Liver (tissue), 9 donors: Measurements from ENCODE around the gene MRPL51. TPM values are rescaled to one million over a fixed set of nuclear protein-coding genes. Genes with fewer than 3 reads are reported as not detected.

Source experiments
- DNase-seq: peaks from one replicate; pipeline ENCODE4 v3.0.0-alpha.2; 2017; ENCODE audit warnings: low spot score
- H3K27ac ChIP-seq, 2 donors: one replicate each; pipeline ENCODE4 v1.7.0; 2013; ENCODE audit warnings: inconsistent platforms in 2 of 2, low read length in 2 of 2, control low read depth in 1 of 2, low read depth in 1 of 2, mild to moderate bottlenecking in 1 of 2
- H3K27me3 ChIP-seq, 4 donors: one replicate each; pipeline versions ENCODE4 v1.6.1 to v1.7.0; 2013; ENCODE audit warnings: low read length in 3 of 4, inconsistent platforms in 1 of 4, mild to moderate bottlenecking in 1 of 4, moderate library complexity in 1 of 4; ENCODE audit not compliant: control insufficient read depth in 4 of 4, insufficient read depth in 4 of 4
- H3K36me3 ChIP-seq, 4 donors: one replicate each; pipeline versions ENCODE4 v1.6.1 to v1.7.0; 2013; ENCODE audit warnings: low read length in 3 of 4, mild to moderate bottlenecking in 3 of 4, low read depth in 1 of 4, moderate library complexity in 1 of 4; ENCODE audit not compliant: control insufficient read depth in 4 of 4, insufficient read depth in 3 of 4
- H3K4me1 ChIP-seq, 4 donors: one replicate each; pipeline versions ENCODE4 v1.6.1 to v1.7.0; 2013; ENCODE audit warnings: low read length in 3 of 4, mild to moderate bottlenecking in 3 of 4, moderate library complexity in 1 of 4; ENCODE audit not compliant: control insufficient read depth in 4 of 4, insufficient read depth in 4 of 4
- H3K4me3 ChIP-seq, 3 donors: one replicate each; pipeline versions ENCODE4 v1.6.1 to v1.7.0; 2013; ENCODE audit warnings: low read length in 3 of 3, control low read depth in 1 of 3, low read depth in 1 of 3, mild to moderate bottlenecking in 1 of 3
- H3K9ac ChIP-seq, 2 donors: one replicate each; pipeline ENCODE4 v1.7.0; 2013; ENCODE audit warnings: low read length in 2 of 2, mild to moderate bottlenecking in 2 of 2, moderate library complexity in 2 of 2, control low read depth in 1 of 2, low read depth in 1 of 2
- H3K9me3 ChIP-seq, 4 donors: one replicate each; pipeline versions ENCODE4 v1.6.1 to v1.7.0; 2013; ENCODE audit warnings: low read length in 3 of 4; ENCODE audit not compliant: control insufficient read depth in 4 of 4
- CTCF ChIP-seq: fragments of 150-350 bp; IDR thresholded peaks from 2 replicates; pipeline ENCODE4 v1.5.1; 2017; ENCODE audit warnings: improper control_type of control experiment, low read depth, low read length; ENCODE audit not compliant: missing input control
- EGR1 ChIP-seq, 2 donors: IDR thresholded peaks; 2 replicates each; pipeline ENCODE4 v1.6.1; 2016 to 2018; ENCODE audit warnings: antibody characterized with exemption in 2 of 2, low read depth in 2 of 2
- FOXA1 ChIP-seq: IDR thresholded peaks from 2 replicates; pipeline ENCODE4 v1.6.1; 2016; ENCODE audit warnings: antibody characterized with exemption
- FOXA2 ChIP-seq: IDR thresholded peaks from 2 replicates; pipeline ENCODE4 v1.6.1; 2016; ENCODE audit warnings: antibody characterized with exemption
- GABPA ChIP-seq, 2 donors: IDR thresholded peaks in 1 of 2; conservative IDR thresholded peaks in 1 of 2; 2 replicates each; pipeline ENCODE4 v1.6.1; 2016; ENCODE audit warnings: antibody characterized with exemption in 2 of 2, mild to moderate bottlenecking in 1 of 2, moderate library complexity in 1 of 2
- HNF4A ChIP-seq, 2 donors: conservative IDR thresholded peaks; 2 replicates each; pipeline ENCODE4 v1.6.1; 2016; ENCODE audit warnings: antibody characterized with exemption in 2 of 2, mild to moderate bottlenecking in 2 of 2
- HNF4G ChIP-seq: IDR thresholded peaks from 2 replicates; pipeline ENCODE4 v1.6.1; 2016; ENCODE audit warnings: antibody characterized with exemption
- JUND ChIP-seq, 2 donors: IDR thresholded peaks; 2 replicates each; pipeline ENCODE4 v1.6.1; 2016; ENCODE audit warnings: antibody characterized with exemption in 2 of 2
- MAX ChIP-seq: IDR thresholded peaks from 2 replicates; pipeline ENCODE4 v1.6.1; 2016; ENCODE audit warnings: antibody characterized with exemption
- NR2F2 ChIP-seq: IDR thresholded peaks from 2 replicates; pipeline ENCODE4 v1.6.1; 2016; ENCODE audit warnings: antibody characterized with exemption
- RAD21 ChIP-seq, 2 donors: IDR thresholded peaks; 2 replicates each; pipeline ENCODE4 v1.6.1; 2016; ENCODE audit warnings: antibody characterized with exemption in 2 of 2, mild to moderate bottlenecking in 2 of 2
- RXRA ChIP-seq, 2 donors: IDR thresholded peaks; 2 replicates each; pipeline ENCODE4 v1.6.1; 2017 to 2018; ENCODE audit warnings: antibody characterized with exemption in 2 of 2, mild to moderate bottlenecking in 1 of 2
- SP1 ChIP-seq: IDR thresholded peaks from 2 replicates; pipeline ENCODE4 v1.6.1; 2018; ENCODE audit warnings: antibody characterized with exemption, mild to moderate bottlenecking
- TAF1 ChIP-seq: conservative IDR thresholded peaks from 2 replicates; pipeline ENCODE4 v1.6.1; 2016; ENCODE audit warnings: antibody characterized with exemption, mild to moderate bottlenecking
- YY1 ChIP-seq: IDR thresholded peaks from 2 replicates; pipeline ENCODE4 v1.6.1; 2016; ENCODE audit warnings: antibody characterized with exemption, mild to moderate bottlenecking
- ZBTB33 ChIP-seq: IDR thresholded peaks from 2 replicates; pipeline ENCODE4 v1.6.1; 2016; ENCODE audit warnings: antibody characterized with exemption
- WGBS: extraction: QIAGEN DNeasy Blood & Tissue Kit; methylation state at CpG from one replicate; pipeline ENCODE4 v1.1.7; 2013; 5-methylcytosine and 5-hydroxymethylcytosine counted together
- polyA plus RNA-seq, 2 donors: library from polyadenylated mRNA; stranded (reverse) in 1 of 2; unstranded in 1 of 2; fragments of 200-250 nt in 1 of 2; fragments of >200 nt in 1 of 2; fragmentation: Nextera tagmentation in 1 of 2; extraction: Ambion mirVana in 1 of 2; gene quantifications; one replicate each; pipeline versions ENCODE4 v1.2.1 to v1.2.3, GENCODE V29; 2013 to 2015
- total RNA-seq, 2 donors: library from RNA; depleted of rRNA; stranded (reverse); fragments of >200 nt; gene quantifications; one replicate each; pipeline ENCODE4 v1.2.3, GENCODE V29; 2014
- TF ChIP-seq, protein P1 (sequence below): IDR thresholded peaks from 2 replicates; pipeline ENCODE4 v1.6.1; 2016; ENCODE audit warnings: antibody characterized with exemption, mild to moderate bottlenecking
- TF ChIP-seq, protein P2 (sequence below): IDR thresholded peaks from 2 replicates; pipeline ENCODE4 v1.6.1; 2016; ENCODE audit warnings: antibody characterized with exemption
- donor health status: healthy.
- donor health status: healthy.
- donor health status: healthy.
- donor health status: healthy.
- donor health status: healthy.

The MRPL51 gene
- total and polyA plus RNA-seq, 4 donors: 37.6 to 163 (median 48.0) TPM

DNA sequence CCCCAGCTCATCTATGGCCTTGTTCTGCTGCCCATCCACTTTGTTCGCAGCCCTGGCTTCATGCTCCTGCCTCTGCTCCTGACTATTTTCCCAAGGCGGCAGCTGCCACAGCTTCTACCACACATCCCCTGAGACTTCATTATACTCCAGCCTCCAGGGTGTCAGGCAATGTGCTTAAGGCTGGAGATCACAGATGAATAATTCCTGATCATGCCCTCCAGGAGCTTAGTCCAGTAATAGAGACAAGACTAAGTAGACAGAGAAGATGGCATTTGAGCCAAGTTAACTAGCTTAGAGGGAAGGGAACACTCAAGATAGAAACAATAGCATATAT, 34.1 kb downstream of the MRPL51 start:
- Histone ChIP-seq H3K27ac (no peak overlapping the region), H3K4me3 (no peak overlapping the region), H3K4me1 (no peaks in the 10 kb centered on the region), H3K9me3 (no peaks in the 10 kb centered on the region), H3K27me3 (no peaks in the 10 kb centered on the region), H3K36me3 (peaks cover 8 to 67% (median 61%) of the 10 kb centered on the region in 4 donors), H3K9ac (no peak overlapping the region)
- TF ChIP-seq JUND (IDR thresholded peaks at IDR 0.05) (no peak), FOXA1 (no peak), EGR1 (IDR thresholded peaks at IDR 0.05; ENCODE audit: low read depth in 2 of 2) (no peak), RAD21 (IDR thresholded peaks at IDR 0.05) (no peak), YY1 (no peak), ZBTB33 (no peak)
- DNase-seq: no peak
- 99% methylated on average over 2 of the region's 2 CpGs for WGBS

DNA sequence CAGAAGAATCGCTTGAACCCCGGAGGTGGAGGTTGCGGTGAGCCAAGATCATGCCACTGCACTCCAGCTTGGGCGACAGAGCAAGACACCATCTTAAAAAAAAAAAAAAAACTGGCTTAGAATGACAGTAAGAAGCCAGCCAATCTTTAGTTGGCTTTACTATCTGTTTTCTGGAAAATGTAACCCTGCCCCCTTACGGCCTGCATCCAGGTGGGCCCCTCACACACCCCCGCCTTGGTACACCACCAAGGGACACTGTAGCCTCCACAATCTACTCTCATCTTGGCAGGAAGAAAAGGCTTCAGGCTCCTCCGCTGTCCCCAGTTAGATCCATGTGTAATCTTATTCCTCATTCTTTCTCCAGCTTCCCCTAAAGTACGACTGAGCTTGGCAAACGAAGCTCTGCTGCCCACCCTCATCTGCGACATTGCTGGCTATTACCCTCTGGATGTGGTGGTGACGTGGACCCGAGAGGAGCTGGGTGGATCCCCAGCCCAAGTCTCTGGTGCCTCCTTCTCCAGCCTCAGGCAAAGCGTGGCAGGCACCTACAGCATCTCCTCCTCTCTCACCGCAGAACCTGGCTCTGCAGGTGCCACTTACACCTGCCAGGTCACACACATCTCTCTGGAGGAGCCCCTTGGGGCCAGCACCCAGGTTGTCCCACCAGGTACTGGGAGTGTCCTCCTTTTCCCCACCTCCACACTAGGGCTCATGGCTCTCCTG, 34.6 kb downstream of the MRPL51 start:
- no peak for DNase-seq
- Histone ChIP-seq H3K4me1 (peaks cover 0 to under 1% (median under 1%) of the 10 kb centered on the region in 4 donors), H3K9me3 (no peaks in the 10 kb centered on the region), H3K27ac (no peak overlapping the region), H3K4me3 (no peak overlapping the region), H3K9ac (no peak overlapping the region), H3K27me3 (no peaks in the 10 kb centered on the region), H3K36me3 (peaks cover 9 to 63% (median 56%) of the 10 kb centered on the region in 4 donors)
- WGBS: 91% methylated on average over 14 of the region's 14 CpGs
- TF ChIP-seq SP1 (no peak), HNF4A (conservative IDR thresholded peaks at IDR 0.05) (no peak)

DNA sequence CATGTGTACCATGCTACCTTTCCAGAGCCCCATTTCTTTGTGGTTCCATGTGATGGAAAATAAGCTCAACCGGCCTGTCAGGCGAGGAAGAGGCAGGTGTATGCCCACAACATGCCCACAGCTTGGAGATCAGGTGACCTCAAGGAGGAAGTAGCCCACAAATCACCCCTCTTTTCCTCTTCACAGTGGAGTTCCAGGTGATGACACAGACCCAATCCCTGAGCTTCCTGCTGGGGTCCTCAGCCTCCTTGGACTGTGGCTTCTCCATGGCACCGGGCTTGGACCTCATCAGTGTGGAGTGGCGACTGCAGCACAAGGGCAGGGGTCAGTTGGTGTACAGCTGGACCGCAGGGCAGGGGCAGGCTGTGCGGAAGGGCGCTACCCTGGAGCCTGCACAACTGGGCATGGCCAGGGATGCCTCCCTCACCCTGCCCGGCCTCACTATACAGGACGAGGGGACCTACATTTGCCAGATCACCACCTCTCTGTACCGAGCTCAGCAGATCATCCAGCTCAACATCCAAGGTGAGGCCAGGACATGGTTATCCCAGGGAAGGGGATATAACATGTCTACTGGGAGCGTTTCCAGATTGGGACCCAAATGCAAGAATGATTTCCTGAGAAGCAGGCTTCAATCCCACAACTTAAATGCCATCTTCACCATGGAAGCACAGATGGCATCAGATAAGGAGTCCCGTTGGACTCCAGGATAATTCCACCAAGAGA, 35.7 kb downstream of the MRPL51 start:
- Histone ChIP-seq H3K36me3 (peaks cover 7 to 53% (median 48%) of the 10 kb centered on the region in 4 donors), H3K27ac (no peak overlapping the region), H3K9ac (no peak overlapping the region), H3K9me3 (no peaks in the 10 kb centered on the region), H3K27me3 (no peaks in the 10 kb centered on the region), H3K4me3 (no peak overlapping the region), H3K4me1 (peaks cover 4 to 11% (median 9%) of the 10 kb centered on the region in 4 donors)
- DNase-seq: no peak
- WGBS: 93% methylated on average over 12 of the region's 12 CpGs
- TF ChIP-seq GABPA (IDR thresholded peaks at IDR 0.05 in 1 of 2, conservative IDR thresholded peaks at IDR 0.05 in 1 of 2) (no peak), HNF4A (conservative IDR thresholded peaks at IDR 0.05) (no peak), FOXA2 (no peak), JUND (IDR thresholded peaks at IDR 0.05) (no peak), MAX (no peak), RXRA (IDR thresholded peaks at IDR 0.05) (no peak), EGR1 (IDR thresholded peaks at IDR 0.05; ENCODE audit: low read depth in 2 of 2) (no peak), NR2F2 (no peak), SP1 (no peak), TAF1 (no peak), YY1 (no peak), FOXA1 (no peak), CTCF (no peak), HNF4G (no peak), RAD21 (IDR thresholded peaks at IDR 0.05) (no peak)
- TF ChIP-seq, protein P1, sequence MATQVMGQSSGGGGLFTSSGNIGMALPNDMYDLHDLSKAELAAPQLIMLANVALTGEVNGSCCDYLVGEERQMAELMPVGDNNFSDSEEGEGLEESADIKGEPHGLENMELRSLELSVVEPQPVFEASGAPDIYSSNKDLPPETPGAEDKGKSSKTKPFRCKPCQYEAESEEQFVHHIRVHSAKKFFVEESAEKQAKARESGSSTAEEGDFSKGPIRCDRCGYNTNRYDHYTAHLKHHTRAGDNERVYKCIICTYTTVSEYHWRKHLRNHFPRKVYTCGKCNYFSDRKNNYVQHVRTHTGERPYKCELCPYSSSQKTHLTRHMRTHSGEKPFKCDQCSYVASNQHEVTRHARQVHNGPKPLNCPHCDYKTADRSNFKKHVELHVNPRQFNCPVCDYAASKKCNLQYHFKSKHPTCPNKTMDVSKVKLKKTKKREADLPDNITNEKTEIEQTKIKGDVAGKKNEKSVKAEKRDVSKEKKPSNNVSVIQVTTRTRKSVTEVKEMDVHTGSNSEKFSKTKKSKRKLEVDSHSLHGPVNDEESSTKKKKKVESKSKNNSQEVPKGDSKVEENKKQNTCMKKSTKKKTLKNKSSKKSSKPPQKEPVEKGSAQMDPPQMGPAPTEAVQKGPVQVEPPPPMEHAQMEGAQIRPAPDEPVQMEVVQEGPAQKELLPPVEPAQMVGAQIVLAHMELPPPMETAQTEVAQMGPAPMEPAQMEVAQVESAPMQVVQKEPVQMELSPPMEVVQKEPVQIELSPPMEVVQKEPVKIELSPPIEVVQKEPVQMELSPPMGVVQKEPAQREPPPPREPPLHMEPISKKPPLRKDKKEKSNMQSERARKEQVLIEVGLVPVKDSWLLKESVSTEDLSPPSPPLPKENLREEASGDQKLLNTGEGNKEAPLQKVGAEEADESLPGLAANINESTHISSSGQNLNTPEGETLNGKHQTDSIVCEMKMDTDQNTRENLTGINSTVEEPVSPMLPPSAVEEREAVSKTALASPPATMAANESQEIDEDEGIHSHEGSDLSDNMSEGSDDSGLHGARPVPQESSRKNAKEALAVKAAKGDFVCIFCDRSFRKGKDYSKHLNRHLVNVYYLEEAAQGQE: no peak
- TF ChIP-seq, protein P2, sequence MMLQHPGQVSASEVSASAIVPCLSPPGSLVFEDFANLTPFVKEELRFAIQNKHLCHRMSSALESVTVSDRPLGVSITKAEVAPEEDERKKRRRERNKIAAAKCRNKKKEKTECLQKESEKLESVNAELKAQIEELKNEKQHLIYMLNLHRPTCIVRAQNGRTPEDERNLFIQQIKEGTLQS: no peak
